Stimulated activated CD4-positive, alpha-beta T cell treated with anti-CD3 and anti-CD28 coated beads, Interleukin-12 subunit alpha, Interleukin-12 subunit beta, amount 100 ng/mL, for 4 hours (primary cell): ENCODE data around the gene NOTCH1.
"Not testable (repeated sequence)": the region's sequence is repeated elsewhere in the genome, so short reads cannot be mapped to it uniquely, and the experiment has no call there.

Source experiments
- DNase-seq: peaks from one replicate; pipeline ENCODE4 v3.0.0-alpha.2; 2020

NOTCH1 gene

GRCh38 chr9:136563646-136564325, 17.9 kb upstream of the NOTCH1 start:
- DNase-seq, result no peak

DNA sequence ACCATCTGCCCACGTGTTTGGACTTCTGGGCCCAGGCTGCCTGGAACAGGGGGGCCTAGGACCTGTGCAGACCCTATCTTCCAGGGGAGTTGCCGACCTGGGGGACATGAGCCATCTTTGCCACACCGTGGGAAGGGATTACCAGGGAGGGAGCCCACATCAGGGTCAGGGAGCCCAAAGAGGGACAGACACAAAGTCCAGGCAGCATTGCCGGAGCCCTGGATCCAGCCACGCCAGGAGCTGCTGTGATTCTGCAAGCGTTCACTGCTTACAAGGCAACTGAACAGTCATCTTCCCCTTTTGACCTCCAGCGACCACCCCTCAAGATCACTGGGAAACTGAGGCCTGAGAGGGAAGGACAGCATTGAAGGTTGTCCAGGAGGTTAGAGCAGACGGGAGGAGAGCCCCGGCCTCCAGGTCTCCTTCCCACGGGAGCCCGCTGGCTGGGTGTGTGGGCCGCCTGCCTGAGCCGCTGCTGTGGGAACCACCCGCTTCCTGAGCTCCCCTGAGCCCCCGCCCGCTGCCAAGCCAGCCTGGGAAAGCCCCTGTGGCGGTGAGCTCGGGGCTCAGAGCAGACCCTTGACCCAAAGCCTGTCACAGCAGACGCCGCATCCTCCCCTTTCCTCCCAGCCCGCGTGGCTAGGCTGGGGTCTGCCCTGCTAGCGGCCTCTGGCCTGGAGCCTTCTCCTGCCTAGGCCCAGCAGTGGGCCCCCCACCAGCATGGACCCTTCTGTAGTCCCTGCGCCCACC, 17.1 kb upstream of the NOTCH1 start:
- no peak for DNase-seq

DNA sequence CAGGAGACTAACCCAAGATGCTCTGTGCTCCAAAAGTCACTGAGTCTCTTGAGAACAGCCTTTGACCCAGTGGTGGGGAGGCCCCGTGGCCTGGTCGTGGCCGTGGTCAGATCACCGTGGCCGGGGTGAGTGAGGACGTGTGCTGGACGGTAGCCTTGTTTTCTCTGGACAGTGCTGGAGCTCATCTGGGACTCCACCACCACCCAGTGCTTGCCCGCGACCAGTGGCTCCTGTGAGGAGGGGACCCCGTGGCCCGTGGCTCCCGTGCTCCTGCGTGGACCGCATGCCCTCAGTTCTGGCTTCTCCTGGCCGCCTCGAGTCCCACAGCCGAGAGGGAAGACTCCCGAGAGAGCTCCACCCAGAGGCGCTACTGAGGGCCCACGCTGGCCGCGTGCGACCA, 15.9 kb upstream of the NOTCH1 start:
- DNase-seq, result no peak

DNA sequence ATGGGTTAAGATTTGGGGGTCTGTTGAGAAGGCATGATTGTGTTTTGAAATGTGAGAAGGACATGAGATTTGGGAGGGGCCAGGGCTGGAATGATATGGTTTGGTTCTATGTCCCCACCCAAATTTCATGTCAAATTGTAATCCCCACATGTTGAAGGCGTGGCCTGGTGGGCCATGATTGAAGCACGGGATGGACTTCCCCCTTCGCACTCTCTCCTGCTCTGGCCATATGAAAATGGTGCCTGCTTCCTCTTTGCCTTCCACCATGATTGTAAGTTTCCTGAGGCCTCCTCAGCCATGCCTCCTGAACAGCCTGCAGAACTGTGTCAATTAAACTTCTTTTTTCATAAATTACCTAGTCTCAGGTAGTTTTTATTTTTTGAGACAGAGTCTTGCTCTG, 14.7 kb upstream of the NOTCH1 start:
- no peak for DNase-seq

- not testable (repeated sequence) for DNase-seq
These were observed 13.5 kb upstream of the NOTCH1 start for GRCh38 chr9:136559371-136559770.

DNA sequence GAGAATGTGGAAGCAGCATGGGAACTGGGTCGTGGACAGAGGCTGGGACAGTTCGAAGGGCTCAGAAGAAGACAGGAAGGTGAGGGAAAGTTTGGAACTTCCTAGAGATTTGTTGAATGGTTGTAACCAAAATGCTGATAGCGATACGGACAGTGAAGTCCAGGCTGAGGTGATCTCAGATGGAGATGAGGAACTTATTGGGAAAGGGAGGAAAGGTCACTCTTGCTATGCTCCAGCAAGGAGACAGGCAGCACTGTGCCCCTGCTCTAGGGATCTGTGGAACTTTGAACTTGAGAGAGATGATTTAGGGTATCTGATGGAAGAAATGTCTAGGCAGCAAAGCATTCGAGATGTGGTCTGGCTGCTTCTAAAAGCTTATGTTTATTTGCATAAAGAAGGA, 13.0 kb upstream of the NOTCH1 start:
- not testable (repeated sequence) for DNase-seq

DNA sequence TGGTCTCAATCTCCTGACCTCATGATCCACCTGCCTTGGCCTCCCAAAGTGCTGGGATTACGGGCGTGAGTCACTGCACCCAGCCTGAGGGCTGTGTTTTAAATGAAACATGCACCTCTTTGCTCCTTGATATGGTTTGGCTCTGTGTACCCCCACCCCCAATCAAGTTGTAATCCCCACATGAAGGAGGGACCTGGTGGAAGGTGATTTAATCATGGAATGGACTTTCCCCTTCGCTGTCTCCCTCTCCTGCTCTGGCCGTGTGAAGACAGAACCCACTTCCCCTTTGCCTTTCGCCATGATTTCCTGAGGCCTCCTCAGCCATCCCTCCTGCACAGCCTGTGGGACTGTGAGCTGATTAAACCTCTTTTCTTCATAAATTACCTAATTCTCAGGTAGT, 12.5 kb upstream of the NOTCH1 start:
- no peak for DNase-seq

DNA sequence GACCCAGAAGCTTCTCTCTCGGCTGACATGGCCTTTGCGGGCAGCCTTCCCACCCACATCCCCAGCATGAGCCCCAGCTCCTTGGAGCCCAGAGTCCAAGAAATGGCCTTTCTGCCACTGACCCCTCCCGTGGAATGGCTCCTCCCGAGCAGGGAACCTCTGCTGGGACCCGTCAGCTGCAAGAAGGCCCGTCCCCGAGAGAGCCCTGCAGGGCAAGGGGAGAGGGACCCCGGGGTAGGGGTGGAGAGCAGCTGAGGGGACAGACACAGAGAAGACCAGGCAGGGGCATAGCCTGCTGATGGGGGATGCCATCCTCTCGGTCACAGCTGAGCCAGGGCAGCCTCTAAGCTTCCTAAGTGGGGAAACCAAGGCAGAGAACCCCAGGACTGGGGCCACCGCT, 11.2 kb upstream of the NOTCH1 start:
- no peak for DNase-seq

DNA sequence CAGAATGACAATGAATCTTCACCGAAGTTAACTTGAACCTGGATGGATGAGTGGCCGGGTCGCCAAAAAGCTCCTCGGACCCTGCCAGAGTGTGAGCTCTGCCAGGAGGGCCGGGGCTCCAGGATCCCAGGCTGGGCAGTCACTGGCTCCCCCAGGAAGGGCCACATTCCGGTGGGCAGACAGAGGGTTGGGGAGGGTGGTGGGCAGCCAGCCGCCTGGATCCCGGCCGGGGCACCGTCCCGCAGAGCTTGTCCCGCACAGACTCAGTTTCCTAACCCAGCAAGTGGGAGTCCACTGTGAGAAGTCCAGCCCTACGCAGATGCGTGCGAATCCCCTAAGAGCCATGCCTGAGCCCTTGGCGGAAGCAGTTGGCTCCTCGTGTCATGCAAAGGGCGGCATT, 10.3 kb upstream of the NOTCH1 start:
- no peak for DNase-seq

GRCh38 chr9:136554870-136555269, 9.0 kb upstream of the NOTCH1 start:
- DNase-seq, result no peak

GRCh38 chr9:136553581-136553980, 7.7 kb upstream of the NOTCH1 start:
- no peak for DNase-seq

GRCh38 chr9:136552117-136552703, 6.4 kb upstream of the NOTCH1 start:
- no peak for DNase-seq

- DNase-seq, result no peak
These were observed 5.7 kb upstream of the NOTCH1 start for GRCh38 chr9:136551401-136552116.

GRCh38 chr9:136550439-136551289, 4.8 kb upstream of the NOTCH1 start:
- no peak for DNase-seq

GRCh38 chr9:136549010-136549980, 3.4 kb upstream of the NOTCH1 start:
- DNase-seq, result no peak

- no peak for DNase-seq
These were observed 1.8 kb upstream of the NOTCH1 start for GRCh38 chr9:136547508-136548215.

DNA sequence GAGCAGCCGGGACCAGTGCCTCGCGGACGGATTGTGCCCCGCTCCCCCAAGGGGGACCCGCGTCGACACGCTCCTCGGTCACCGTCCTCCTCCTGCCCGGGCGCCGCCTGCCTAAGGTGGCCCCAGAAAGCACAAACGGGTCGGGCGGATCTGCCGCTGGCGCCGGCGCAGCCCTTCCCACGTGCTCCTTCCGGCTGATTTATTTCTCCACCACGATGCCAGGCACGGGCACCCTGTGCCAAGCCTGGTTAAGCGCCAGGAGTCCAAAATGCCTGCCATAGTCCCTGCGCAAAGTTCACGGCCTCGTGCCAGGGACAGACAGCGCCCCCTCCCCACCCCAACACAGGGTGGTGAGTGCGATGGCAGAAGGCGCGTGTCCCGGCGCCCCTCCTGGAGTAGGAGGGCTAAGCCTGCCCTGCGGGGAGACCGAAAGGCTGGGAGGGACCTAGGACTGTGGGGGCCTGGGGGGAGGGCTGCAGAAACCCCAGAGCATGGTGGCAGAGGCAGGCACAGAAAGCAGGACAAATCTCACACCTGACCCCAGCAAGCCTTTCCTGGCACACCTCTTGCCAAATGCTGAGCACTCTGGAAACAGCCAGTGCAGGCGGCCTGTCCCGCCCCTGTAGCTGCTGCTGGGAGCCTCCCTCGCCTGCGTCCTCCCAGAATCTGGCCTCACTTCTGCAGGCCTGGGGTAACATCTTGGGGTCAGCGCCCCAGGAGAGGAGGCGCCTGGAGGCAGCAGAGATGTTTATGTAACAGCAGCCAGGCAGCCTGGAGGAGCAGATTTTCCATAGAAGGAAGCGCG, 1.1 kb upstream of the NOTCH1 start:
- peak; percentile 54 for DNase-seq

GRCh38 chr9:136545692-136545964, 220 bp downstream of the NOTCH1 start:
- DNase-seq, result no peak

DNA sequence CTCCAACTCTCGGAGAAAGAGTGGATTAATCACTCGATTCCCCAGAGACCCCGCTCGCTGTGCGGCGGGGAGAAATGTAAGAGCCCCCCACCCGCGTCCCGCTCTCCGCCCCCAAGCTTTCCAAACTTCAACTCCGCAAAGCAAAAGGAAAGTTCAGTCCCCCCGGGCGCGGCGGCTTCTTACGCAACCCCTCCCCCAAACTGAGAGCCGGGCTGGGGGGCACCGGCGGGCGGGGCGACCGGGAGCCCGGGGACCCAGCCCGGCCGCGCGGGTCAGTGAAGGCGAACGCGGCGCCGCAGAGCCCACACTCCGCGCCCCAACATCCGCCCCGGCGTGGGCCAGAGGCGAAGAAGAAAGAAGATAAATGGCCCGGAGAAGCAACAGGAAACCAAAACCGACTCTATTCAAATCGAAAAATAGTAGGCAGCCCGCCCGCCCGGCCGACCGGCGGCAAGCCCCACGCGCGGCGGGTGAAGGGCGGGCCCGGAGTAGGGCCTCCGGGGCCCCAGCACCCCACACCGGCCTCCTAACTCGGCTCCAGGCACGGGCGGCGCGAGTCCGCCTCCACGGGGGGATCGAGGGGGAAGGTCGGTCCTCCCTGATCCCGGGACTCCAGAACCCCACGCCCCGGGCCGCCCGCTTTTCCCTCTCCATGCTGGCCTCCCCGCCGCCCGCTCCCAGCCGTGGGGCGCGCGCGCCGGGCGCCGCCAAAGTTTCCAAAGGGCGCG, 720 bp downstream of the NOTCH1 start:
- peak; percentile 67 for DNase-seq
